Inferior parietal cortex (tissue), 1 donor: ENCODE data around the gene TIAM2.
A peak's percentile ranks its signal among the peaks of the same experiment; 100 is the strongest.
"Not testable (repeated sequence)": the region's sequence is repeated elsewhere in the genome, so short reads cannot be mapped to it uniquely, and the experiment has no call there.

Experiments
- DNase-seq: peaks from one replicate; pipeline ENCODE4 v3.0.0-alpha.2; 2016; ENCODE audit errors: extremely low spot score

TIAM2 gene

DNA sequence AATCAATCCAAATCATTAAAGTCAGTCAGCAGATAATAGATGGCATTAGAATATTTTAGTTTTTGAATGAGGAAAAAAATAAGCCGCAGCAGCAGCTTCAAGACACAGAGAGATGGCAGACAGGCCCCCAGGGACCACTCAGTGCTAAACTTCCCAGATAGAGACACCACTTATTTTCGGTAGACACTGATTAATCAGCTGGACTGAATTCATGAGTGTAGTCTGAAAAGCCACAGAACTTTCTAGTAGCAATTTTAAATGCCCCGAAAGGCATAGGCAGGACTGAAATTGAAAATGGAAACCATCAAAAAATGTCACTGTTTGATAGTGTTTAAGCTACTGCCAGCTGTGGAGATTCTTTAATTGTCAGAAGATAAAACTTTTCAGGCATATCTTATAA is 265.6 kb downstream of the TIAM2 start:
- DNase-seq: no peak

DNA sequence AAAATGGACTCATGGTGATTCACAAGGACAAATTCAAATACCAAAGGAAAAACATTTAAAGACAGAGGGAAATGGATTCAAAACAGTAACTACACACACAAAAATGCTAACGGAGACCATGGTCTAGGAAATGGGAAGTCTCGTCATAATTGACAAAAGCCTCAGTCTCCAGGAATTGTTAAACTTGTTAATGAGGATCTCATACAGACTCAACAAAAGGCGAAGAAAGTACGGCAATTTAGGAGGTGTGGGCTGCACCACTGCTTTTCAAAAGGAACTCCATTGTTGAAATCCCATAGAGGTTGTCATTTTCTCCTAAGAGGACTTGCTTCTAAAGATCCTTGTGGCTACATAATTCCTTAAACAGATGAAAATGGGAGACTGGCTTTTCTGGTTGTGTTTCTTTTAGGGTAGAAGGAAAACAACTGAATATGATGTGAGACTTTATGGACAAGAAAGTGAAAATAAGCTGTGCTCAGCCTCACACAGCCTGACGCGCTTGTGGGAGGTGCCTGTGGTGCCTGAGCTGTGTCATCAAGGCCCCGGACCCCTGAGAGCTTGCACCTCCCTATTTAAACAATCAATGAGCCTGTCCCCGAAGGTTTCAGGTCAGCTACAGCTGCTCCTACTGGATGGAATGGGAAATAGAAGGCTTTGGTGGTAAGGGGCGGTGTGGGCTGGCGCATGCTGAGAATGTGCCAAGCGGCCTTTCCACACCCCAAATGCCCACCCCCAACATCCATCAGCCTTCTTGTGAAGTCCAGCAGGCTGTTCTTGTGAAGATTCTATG is 266.2 kb downstream of the TIAM2 start:
- no peak for DNase-seq

DNA sequence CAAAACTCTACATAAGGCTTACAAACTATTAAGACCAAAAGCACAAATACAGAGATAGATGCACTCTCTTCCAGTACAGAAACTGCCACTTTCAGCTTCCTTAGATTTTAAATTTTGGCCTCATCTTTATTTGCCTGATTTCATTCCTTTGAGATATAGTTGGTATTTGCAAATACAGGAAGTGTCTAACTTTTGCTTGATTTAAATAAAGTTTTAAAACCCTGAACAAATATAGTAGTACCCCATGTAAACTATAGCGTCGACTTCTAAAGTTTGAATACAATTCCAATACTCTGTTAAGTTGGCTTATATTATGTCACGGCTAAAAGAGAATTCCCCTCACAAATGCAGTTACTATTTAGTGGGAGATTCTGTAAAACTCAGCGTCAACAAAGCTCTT is 267.5 kb downstream of the TIAM2 start:
- DNase-seq: no peak

- DNase-seq: no peak
Measured at GRCh38 chr6:155263373-155264063, 268.4 kb downstream of the TIAM2 start, which contains the start of gene CLDN20. CLDN20 (plus strand) TSS chr6:155264013; CDS start chr6:155275720, 11,707 bp downstream.

- DNase-seq: no peak
Measured at GRCh38 chr6:155264693-155265320, 269.7 kb downstream of the TIAM2 start.

- no peak for DNase-seq
Measured at GRCh38 chr6:155265843-155266535, 270.9 kb downstream of the TIAM2 start.

- no peak for DNase-seq
Measured at GRCh38 chr6:155267411-155267810, 272.3 kb downstream of the TIAM2 start.

- DNase-seq: not testable (repeated sequence)
Measured at GRCh38 chr6:155268088-155268867, 273.2 kb downstream of the TIAM2 start.

DNA sequence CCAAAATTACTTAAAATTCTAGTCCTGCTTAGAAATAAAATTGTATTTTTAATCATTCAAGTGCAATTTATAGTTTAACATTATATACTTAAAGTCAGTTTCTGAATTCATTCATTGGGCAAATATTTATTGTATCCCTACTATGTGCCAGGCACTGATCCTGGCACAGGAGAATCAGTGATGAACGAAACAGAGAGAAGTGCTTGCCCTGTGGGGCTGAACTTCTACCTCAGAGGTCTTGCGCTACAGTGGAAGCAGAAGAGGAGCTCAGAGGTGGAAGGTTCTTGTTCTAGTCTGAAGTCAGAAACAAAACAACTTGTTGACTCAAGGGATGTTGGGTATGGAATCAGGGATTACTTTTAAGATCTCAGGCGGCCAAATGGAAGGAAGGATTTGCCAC is 274.6 kb downstream of the TIAM2 start:
- no peak for DNase-seq

DNA sequence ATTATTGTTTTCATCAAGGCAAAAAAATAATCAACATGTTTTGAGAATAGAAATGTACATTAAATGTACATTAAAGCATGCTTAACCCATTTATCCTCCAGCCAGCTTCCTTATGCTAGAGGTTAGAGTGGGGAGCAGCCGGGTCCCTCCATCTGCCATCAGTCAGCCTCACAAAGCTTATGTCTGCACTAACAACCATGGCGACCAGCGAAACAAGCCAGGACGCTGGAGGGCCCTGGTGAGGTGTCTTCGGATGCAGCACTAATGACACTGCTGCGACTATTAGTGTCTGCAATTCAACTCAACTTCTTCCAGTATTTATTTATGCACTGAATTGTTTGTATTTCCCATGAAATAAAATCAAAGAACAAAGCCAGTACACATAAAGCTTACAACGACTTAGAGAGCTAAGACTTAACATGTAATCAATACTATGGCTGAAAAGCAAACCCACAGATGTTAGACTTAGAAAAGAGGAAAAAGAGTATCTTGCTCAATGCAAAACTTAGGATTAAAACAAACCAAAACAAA is 275.5 kb downstream of the TIAM2 start:
- DNase-seq: no peak

DNA sequence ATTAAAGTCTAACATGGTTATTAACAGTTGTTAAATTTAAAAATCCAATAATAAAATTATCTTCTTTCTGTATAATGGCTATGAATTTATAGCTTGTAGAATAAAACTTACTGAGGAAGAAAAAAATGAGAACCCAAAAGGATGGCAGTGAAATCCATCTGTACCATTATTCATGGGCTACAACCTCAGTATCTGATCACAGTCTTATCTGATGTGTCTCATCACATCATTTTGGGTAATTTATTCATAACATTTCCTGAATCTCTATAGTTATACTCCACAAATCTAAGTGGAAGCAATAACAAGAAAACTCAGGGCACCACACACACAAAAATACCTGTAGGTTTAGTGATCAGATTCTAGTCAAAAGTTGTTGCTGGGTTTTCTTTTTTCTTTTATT is 276.0 kb downstream of the TIAM2 start:
- no peak for DNase-seq

DNA sequence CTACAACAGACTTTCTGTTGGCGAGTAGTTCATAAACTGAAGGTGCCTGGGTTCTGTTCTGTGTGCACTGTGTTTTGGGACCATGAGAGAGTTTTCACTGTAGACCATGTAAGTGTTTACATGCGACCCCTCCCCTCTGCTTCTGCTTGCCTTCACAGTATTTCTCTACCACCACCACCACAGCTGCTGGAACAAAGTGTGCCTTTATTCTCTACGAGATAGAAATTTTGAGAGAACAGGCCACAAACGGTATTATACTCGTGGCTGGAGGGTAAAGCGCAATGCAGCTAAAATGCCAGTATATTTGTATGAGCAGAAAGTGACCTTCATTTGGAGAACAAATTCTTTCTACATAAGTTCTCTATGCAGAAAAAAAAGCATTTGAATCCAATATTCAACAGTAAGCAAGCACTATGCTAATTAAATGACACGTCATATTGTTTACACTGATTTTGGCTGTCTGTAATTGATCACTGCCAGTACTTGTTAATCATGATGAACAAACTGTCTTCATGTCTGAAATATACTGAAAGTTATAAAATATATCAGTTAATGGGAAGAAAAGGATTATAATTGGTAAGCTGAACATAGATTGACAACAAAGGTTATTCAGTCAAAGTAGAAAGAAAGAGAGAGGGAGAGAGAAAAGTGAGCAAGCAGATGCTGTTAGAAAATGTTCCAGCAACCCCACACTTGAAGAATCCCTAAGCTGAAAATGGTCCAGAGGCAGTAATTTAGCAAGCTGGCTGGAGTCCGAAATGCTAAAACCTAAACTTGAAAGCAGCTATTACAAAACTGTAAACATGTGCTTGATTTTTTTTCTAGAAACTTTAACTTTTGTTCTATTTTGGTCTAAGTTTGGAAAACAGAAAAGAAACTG is 277.5 kb downstream of the TIAM2 start:
- peak; percentile 73 for DNase-seq

DNA sequence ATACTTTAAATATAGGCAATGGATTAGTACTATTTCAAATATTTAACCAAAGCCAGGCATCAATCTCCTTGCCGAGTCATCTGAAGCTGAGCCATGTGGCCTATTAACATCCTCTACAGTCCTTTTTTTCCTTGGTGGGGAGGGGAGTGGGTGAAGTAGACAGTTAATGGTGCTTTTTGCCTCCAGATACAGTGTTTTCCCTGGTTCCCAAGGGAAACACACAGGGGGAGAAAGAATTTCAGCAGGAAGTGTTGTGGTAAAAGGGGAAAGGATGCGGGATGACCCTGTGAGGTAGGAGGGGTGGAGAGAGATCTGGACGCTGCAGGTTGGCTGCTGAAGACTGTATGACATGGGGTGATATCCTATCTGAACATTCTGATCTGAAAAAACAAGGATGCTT is 278.3 kb downstream of the TIAM2 start:
- DNase-seq: no peak

- no peak for DNase-seq
Measured at GRCh38 chr6:155274106-155274505, 279.0 kb downstream of the TIAM2 start.

DNA sequence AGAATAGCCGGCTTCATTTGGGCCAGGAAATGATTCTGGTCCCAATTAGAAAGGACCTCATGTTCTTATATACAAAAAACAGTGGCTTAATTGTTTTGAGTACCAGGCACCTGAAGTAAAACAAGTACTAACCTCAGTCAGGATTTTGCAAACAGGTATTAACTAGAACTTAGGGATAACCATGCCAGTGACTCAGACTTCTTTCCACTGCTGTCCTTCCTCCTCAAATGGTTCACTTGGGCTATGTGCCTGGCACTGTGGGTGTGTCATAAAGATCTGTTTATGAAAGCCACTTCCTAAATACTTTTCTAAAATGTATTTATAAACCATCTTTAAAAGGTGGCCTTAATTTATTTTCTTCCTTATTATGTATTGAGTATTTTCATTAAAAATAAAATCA is 279.4 kb downstream of the TIAM2 start:
- DNase-seq: no peak

GRCh38 chr6:155275808-155276480 is 280.8 kb downstream of the TIAM2 start:
- peak; percentile 65 for DNase-seq

DNA sequence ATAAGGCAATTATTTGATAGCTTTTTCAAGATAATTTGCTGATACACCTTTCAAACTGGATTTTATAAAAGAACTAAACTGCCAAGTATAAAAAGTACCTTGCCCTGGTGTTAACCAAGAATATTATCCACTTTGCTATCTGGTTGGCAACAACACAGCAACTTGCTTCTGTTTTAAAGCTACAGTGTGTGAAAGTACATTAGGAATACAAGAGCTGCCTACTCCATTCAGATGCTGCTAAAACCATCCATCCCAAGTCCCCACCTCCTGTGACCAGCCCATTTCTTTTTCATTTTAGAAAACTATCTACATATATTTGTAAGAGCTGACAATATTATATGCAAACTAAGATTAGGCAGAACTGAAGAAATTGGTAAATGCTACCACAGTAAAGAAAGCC is 281.5 kb downstream of the TIAM2 start:
- no peak for DNase-seq

DNA sequence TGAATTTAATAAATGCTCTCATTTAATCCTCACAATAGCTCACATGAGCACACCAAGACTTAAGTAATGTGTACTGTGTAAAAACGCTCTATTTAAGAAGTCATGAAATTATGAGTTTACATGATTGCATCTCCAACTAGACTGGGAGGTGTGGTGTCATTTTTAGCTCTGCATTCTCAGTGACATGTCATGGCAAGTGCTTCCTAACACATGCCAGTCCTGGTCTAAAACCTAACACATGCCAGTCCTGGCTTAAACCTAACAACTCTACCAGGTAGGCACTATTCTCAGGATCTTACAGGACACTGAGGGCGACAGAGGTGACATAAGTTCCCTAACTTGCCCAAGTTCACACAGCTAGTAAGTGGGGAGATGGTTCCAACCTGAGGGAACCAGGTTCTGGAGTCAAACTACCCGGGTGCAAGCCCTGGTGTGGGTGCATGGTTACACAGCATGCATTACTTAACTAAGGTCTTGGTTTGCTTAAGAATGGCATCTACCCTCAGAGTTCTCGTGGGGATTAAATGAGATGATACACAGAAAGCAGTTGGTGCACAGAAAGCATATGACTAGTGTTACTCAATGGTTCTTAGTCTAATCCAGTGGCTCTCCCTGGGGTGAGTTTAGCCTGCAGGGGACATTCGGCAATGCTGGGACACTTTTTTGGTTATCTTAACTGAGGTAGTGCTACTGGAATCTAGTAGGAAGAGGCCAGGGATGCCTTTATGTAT is 283.4 kb downstream of the TIAM2 start:
- no peak for DNase-seq

DNA sequence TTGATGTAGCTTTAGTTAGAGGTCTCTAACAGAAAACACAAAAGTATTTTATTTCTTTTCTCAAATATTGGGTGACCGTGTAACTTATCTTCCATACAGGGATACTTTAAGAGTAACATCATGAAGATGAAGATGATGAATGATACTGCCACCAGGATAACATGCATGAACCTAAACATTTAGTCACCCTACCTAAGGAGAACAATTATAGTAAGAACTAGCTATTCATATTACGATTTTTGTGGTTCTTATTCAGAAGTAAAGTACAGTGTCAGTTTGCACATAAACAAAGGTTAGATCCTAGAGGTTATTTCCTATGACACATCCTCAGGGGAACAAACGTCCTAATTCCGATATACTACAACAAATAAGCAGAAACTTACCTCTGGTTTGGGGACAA is 289.7 kb downstream of the TIAM2 start:
- DNase-seq: no peak
